NCI-H2196 (cell line): ENCODE data around the gene IRAK1.

Experiments
- DNase-seq: peaks from one replicate; lab custom pipeline; 2025; ENCODE audit not compliant: unreplicated experiment; lab: John Stamatoyannopoulos, UW

IRAK1 gene

DNA sequence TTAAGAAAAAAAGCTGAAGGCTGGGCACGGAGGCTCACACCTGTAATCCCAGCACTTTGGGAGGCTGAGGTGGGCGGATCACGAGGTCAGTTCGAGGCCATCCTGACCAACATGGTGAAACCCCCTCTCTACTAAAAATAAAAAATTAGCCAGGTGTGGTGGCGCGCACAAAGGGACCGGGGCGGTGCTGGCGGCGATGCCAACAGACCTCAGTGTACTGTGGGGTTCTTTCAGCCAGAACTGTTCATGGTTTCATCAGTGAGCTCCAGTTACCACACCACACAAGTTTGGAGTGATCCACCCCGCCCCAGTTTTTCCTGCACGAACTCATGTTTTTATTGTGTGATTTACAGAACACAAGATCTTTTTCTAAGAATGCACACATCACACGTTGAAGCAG is 21.2 kb upstream of the IRAK1 start:
- no peak for DNase-seq

DNA sequence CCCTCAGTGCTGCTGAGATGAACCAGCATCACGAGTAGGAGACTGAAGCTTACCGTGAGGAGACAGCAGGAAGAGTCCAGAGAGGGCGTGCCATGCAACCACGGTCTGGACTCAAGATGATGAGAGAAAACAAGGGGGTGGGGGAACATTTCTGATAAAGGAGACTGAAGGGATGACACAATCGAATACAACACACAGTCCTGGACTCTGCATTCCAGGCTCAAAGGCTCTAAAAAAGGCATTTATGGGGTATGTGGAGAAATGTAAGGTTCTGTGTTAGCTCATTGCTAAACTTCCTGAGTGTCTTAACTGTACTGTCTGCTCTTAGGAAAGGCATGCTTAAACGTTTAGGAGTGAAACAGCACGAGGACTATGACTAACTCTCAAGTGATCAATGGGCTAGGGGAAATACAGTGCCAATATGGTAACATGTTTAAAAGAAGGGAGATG is 20.6 kb upstream of the IRAK1 start:
- no peak for DNase-seq

GRCh38 chrX:154039577-154039976 is 19.9 kb upstream of the IRAK1 start:
- no peak for DNase-seq

DNA sequence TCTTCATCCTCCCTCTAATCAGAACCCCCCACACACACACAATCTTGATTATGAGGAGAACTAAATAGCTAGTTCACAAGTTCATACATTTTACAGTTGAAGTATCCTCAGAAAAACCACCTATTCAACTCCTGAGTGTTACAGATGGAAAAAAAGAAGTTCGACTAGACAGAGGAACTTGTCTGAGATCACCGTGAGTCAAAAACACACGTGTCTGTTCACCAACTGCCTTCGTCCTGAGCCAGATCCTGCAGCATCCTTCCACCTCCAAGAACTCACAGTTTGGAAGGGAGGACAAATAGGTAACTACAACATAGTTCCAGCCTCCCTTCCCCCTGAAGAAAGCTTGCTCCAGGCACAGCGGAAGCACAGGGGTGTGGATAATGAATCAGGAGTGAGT is 19.0 kb upstream of the IRAK1 start:
- DNase-seq = no peak

GRCh38 chrX:154037754-154038153 is 18.1 kb upstream of the IRAK1 start:
- no peak for DNase-seq

DNA sequence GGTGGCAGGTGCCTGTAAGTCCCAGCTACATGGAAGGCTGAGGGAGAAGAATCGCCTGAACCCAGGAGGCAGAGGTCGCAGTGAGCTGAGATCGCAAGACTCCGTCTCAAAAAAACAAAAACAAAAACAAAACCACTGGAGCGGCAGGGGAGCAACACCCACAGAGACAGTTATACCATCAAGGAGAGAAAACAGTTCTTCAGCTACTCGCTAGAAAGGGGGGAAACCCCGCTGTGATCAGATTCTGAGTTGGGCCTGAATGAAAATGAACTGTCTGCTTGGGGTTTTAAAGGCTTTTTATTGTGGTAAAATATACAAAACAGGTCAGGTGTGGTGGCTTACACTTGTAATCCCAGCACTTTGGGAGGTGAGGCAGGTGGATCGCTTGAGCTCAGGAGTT is 16.8 kb upstream of the IRAK1 start:
- no peak for DNase-seq

DNA sequence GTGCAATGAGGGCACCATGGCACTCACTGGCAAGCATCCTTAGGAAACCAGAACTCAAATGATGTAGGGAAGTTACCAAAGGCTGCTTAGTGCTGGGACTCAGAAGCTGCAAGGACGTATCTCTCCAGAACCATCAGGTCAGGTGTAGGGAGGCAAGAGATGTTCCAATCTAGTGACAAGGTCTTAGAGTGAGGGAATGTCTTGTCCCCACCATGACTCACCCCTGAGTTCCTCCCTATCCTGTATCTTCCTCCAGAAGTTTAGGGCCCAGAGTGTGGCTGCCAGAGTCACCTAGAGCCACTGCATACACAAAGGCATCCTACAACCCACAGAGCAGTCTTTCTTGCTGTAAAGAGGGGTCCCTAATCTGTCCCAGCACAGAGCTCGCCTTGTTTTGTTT is 14.1 kb upstream of the IRAK1 start:
- no peak for DNase-seq

DNA sequence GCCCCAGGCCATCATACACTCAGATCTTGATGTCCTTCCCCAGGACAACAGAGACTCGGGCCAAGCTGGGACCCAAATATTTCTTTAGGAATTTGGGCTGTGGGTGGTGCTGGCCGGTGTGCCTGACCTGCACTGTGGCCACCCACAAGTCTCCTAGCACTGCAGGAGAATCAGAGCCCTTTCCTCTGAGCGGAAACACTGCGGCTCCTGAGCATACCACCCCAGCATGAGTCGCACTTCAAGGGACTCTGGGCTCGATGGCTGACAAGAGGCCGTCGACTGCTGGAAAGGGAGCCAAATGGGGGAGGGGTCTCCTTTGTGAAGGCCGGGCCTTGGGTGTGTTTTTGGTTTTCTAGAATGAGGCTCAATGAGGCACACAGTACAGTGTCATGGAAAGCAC is 13.0 kb upstream of the IRAK1 start:
- no peak for DNase-seq

- DNase-seq = no peak
Measured at GRCh38 chrX:154032160-154032559, 12.5 kb upstream of the IRAK1 start.

GRCh38 chrX:154030715-154031305 is 11.1 kb upstream of the IRAK1 start:
- no peak for DNase-seq

- no peak for DNase-seq
Measured at GRCh38 chrX:154030266-154030665, 10.6 kb upstream of the IRAK1 start.

DNA sequence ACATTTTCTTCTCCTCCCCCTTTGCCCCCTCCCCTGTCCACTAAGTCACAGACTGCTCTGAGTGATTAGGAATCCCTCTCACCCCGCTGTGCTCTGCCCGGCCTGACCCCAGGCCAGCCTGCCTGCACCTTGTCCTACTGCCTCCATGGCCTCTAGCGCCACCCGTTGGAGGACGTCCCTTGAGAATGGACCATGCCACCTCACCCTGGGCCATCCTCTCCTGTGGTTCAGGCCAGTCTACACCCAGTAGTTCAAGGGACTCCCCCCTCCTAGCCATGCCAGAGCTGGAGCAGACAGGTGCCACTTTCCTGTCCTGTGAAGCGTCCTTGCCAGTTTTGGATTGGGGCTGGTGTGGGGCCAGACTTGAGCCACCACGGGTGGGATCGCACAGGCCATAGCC is 9.7 kb upstream of the IRAK1 start:
- no peak for DNase-seq

DNA sequence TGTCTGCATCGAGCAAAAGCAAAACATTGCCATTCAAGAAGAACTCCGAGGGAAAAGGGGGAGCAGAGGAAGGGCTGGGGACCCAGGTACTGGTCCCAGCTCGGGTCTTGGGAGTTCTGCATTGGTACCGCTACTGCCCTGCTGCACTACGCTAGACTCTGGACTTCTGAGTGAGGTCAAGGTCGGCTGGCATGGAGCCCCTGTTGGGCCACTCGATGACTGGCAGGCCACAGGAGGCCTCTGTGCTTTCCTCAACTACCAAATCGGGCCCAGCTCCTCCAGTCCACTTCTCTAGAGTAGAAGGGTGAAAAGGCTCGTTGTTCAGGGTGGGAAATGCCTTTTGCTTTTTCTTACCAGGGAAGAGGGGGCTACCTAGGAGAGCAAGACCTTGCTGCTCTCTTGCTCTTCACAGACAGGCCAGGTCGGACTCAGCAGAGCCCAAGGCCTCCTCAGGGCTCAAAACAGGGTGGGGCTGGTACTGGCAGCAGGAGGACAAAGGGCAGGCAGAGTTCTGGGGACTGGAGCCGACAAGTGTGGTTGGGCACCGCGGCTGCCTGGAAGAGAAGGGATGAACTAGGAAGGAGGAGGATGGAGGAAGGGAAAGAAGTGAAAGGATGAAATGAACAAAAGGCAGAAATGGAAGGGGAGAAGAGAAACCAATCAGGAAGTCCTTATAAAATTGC is 8.9 kb upstream of the IRAK1 start:
- DNase-seq = no peak

GRCh38 chrX:154027986-154028385 is 8.3 kb upstream of the IRAK1 start:
- no peak for DNase-seq

DNA sequence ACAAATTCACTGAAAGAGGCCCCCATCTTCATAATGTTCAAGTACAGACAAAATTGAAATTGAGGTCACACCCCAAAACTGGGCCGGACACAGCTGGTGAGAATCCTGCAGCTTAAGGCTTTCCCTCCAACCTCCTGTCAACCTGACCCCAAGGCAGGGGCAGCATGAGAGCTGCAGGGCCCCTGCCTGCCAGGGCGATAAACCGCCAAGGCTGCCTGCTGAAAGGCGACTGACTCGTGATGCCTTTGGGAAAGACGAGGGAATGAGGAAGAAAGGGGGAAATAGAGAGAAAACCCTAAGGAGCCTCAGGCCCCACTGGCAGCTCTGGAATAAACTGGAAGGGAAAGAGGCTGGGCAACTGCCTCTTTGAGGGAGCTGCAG is 7.3 kb upstream of the IRAK1 start:
- no peak for DNase-seq

GRCh38 chrX:154026136-154027021 is 6.7 kb upstream of the IRAK1 start:
- DNase-seq = no peak

DNA sequence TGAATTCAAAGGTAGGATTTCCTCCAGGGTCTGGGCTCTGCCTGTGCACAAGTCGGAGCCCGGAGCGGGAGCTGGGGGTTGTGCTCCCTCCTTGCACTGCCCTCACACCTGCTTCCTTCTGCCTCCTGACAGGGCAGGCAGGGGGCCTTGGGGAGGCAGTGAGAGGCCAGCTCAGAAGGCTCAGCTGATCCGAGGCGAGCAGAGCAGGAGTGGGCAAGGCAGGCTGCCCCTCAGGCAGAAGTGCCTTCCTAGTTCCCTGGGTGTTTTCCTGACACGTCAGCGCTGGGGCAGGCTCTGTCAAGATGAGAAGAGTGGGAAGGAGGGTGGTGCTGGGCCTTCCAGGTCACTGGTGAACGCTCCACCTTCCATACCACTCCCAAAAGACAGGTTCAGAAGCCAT is 5.5 kb upstream of the IRAK1 start:
- no peak for DNase-seq

- DNase-seq = no peak
Measured at GRCh38 chrX:154024271-154024670, 4.6 kb upstream of the IRAK1 start.

GRCh38 chrX:154023276-154024000 is 3.7 kb upstream of the IRAK1 start:
- no peak for DNase-seq

- DNase-seq = no peak
Measured at GRCh38 chrX:154022108-154022507, 2.4 kb upstream of the IRAK1 start.

- DNase-seq = no peak
Measured at GRCh38 chrX:154021131-154021611, 1.5 kb upstream of the IRAK1 start.
